ENCODE measurements around the gene RAB33A. TPM values are rescaled to one million over a fixed set of nuclear protein-coding genes. Genes with fewer than 3 reads are reported as not detected.
A peak's percentile ranks its signal among the peaks of the same experiment; 100 is the strongest.

RAB33A gene
- total RNA-seq, 1 donor from 2014 or later = 16.7 TPM

DNA sequence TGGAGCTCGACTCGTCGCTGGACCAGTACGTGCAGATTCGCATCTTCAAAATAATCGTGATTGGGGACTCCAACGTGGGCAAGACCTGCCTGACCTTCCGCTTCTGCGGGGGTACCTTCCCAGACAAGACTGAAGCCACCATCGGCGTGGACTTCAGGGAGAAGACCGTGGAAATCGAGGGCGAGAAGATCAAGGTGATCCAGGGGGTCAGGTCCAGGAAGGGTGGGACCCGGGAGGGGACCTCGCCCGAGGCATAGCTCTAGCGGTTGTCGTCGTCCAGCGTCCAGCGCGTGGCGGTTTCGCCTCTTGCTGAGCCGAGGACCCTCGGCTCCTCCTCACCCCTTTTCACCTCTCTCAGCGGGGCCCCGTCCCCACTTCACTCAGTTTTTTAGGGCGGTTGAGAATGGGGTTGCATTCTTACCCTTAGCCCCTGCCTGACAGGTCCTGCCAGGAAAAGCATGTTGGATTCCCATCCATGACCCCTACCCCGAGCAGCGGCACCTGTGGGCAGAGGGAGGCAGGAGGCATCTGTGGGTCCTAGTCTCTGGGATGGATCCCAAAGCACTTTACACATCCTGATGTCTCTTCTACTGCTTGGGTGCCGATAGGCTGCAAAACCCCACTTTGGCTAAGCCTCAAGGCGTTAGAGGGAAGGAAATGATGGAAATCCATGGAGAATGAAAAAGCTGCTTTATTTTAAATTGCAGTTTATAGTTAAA is 524 bp downstream of the RAB33A start:
- no peaks in the 10 kb centered on the region for H3K9me3 Mint-ChIP-seq (ENCODE audit: low read depth)
- H3K27ac Mint-ChIP-seq (ENCODE audit: unreplicated experiment) = peak overlapping the region; percentile 97

DNA sequence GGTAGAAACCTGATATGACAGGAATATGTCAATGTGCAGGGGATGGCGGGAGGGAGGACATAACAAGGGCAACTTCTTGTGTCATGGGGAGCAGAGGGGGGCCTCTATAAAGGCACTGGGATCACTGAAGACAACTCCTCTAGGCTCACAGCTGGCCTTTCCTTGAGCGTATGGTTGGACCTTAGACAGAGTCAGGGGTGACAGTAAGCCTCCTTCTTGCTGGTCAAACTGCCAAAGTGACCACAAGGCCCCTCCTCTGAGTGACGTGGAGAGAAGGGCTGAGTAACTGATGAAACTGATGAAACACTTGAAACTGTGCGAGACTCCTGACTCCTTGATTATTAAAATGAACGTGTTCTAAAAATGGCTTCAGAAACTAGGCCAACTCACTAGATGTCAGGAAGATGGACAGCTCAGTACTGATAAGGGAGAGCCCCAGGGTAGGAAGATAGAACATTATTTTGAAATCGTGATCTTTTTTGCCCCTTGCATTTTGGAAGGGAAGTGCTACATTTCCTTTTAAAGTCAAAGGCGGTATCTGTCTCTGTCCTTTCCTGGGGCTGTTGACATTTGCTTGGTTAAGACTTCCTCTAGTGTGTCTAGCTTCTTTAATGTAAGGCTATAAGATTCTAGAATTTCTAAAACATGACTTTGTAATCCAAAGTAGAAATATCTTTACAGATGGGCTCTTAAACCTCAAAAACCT is 1.6 kb downstream of the RAB33A start:
- no peak for DNase-seq (ENCODE audit: low spot score)
- Mint-ChIP-seq H3K9me3 (ENCODE audit: low read depth) (no peaks in the 10 kb centered on the region), H3K4me1 (ENCODE audit: low read depth) (peaks cover 38% of the 10 kb centered on the region), H3K36me3 (ENCODE audit: low read depth) (peaks cover 2% of the 10 kb centered on the region), H3K4me3 (ENCODE audit: unreplicated experiment) (peak overlapping the region; percentile 82), H3K27me3 (ENCODE audit: low read depth) (no peaks in the 10 kb centered on the region), H3K27ac (ENCODE audit: unreplicated experiment) (peak overlapping the region; percentile 97)
- TF ChIP-seq, protein P1, sequence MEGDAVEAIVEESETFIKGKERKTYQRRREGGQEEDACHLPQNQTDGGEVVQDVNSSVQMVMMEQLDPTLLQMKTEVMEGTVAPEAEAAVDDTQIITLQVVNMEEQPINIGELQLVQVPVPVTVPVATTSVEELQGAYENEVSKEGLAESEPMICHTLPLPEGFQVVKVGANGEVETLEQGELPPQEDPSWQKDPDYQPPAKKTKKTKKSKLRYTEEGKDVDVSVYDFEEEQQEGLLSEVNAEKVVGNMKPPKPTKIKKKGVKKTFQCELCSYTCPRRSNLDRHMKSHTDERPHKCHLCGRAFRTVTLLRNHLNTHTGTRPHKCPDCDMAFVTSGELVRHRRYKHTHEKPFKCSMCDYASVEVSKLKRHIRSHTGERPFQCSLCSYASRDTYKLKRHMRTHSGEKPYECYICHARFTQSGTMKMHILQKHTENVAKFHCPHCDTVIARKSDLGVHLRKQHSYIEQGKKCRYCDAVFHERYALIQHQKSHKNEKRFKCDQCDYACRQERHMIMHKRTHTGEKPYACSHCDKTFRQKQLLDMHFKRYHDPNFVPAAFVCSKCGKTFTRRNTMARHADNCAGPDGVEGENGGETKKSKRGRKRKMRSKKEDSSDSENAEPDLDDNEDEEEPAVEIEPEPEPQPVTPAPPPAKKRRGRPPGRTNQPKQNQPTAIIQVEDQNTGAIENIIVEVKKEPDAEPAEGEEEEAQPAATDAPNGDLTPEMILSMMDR (IDR thresholded peaks at IDR 0.05) = no peak

More for the DNA sequence above, 524 bp downstream of the RAB33A start:
- no peaks in the 10 kb centered on the region for H3K36me3 Mint-ChIP-seq (ENCODE audit: low read depth)
- peak overlapping the region; percentile 82 for H3K4me3 Mint-ChIP-seq (ENCODE audit: unreplicated experiment)
- TF ChIP-seq, protein P1 (IDR thresholded peaks at IDR 0.05) = no peak
- no peaks in the 10 kb centered on the region for H3K27me3 Mint-ChIP-seq (ENCODE audit: low read depth)
- DNase-seq (ENCODE audit: low spot score) = no peak
- peaks cover 38% of the 10 kb centered on the region for H3K4me1 Mint-ChIP-seq (ENCODE audit: low read depth)

DNA sequence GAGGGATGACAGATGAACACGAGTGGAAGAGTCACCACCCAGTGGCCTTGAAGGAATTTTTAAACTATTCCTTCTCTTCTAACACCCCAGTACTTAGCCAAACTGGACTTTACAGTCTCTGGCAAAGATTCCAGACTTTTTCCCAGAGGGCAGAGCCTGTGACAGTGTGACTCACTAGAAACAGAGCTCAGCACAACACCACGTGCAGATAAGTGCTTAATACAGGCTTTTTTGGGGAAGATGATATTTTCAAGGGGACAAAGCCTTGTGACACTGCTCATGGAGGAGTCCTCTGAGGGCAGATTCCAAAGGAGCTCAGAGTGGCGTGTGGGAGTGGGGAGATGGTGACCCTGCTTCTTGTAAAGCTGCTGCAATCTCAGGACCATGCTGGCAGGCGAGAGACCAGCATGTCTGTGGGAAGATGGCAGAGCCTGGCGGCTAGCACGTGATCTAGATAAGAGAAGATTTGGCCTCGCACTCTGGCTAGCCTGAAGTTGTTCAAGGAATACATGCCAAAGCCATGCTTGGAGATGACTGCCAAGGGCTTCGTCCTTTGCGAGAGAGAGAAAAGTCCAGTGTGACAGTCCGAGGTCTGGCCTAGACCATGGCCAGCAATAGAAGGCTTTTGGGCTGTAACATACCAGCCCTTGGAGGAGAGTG is 2.4 kb downstream of the RAB33A start:
- Mint-ChIP-seq H3K4me3 (ENCODE audit: unreplicated experiment) (peak overlapping the region; percentile 82), H3K27me3 (ENCODE audit: low read depth) (no peaks in the 10 kb centered on the region), H3K9me3 (ENCODE audit: low read depth) (no peaks in the 10 kb centered on the region), H3K36me3 (ENCODE audit: low read depth) (peaks cover 4% of the 10 kb centered on the region), H3K27ac (ENCODE audit: unreplicated experiment) (peak overlapping the region; percentile 97), H3K4me1 (ENCODE audit: low read depth) (peaks cover 42% of the 10 kb centered on the region)
- no peak for DNase-seq (ENCODE audit: low spot score)
- TF ChIP-seq, protein P1 (IDR thresholded peaks at IDR 0.05) = no peak

DNA sequence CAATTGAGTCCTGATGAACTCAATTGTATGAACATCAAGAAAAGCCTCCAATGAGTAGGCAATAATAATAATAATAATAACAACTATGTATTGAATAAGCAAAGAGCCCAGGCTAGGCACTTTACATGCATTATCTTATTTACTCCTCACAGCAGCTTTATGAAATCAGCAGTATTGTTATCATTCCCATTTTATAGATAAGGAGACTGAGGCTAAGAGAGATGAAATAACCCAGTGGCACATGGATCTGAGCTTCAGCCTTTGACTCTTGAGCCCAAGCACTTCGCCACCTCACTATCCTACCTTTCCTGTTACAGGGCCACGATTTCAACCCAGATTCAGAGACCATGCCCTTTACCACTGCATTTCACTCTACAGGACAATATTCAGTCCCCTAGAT is 3.2 kb downstream of the RAB33A start:
- peak overlapping the region; percentile 97 for H3K27ac Mint-ChIP-seq (ENCODE audit: unreplicated experiment)
- no peaks in the 10 kb centered on the region for H3K27me3 Mint-ChIP-seq (ENCODE audit: low read depth)
- no peak overlapping the region for H3K4me3 Mint-ChIP-seq (ENCODE audit: unreplicated experiment)
- H3K4me1 Mint-ChIP-seq (ENCODE audit: low read depth) = peaks cover 50% of the 10 kb centered on the region
- H3K9me3 Mint-ChIP-seq (ENCODE audit: low read depth) = peaks cover 2% of the 10 kb centered on the region
- DNase-seq (ENCODE audit: low spot score) = no peak
- TF ChIP-seq, protein P1 (IDR thresholded peaks at IDR 0.05) = no peak
- peaks cover 6% of the 10 kb centered on the region for H3K36me3 Mint-ChIP-seq (ENCODE audit: low read depth)

DNA sequence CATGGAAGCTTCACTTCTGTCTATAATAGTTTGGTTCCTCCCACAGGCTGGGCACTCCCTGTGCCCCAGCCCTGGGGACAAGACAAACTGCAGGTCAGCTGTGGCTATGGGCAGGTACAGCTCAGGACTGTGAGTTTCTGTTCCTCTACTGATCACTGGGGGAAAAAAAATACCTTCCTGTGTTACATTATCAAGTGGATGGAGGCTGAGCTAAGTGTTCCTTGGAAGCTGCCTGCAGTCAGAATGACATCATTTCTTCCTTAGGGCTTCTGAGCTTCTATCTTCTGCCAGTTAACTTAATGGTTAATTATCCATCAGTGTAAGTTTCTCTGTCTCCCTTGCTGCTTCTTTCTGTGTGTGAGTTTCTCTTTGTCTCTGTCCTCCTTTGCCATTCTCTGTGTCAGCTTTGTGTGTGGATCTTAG is 4.6 kb downstream of the RAB33A start:
- H3K27me3 Mint-ChIP-seq (ENCODE audit: low read depth) = no peaks in the 10 kb centered on the region
- TF ChIP-seq, protein P1 (IDR thresholded peaks at IDR 0.05) = no peak
- H3K36me3 Mint-ChIP-seq (ENCODE audit: low read depth) = peaks cover 6% of the 10 kb centered on the region
- peaks cover 48% of the 10 kb centered on the region for H3K4me1 Mint-ChIP-seq (ENCODE audit: low read depth)
- peaks cover 3% of the 10 kb centered on the region for H3K9me3 Mint-ChIP-seq (ENCODE audit: low read depth)
- DNase-seq (ENCODE audit: low spot score) = no peak
- peak overlapping the region; percentile 13 for H3K27ac Mint-ChIP-seq (ENCODE audit: unreplicated experiment)
- H3K4me3 Mint-ChIP-seq (ENCODE audit: unreplicated experiment) = no peak overlapping the region
